ENCODE results near the gene FHL1. TPM values are rescaled to one million over a fixed set of nuclear protein-coding genes. Genes with fewer than 3 reads are reported as not detected.
A peak's percentile ranks its signal among the peaks of the same experiment; 100 is the strongest.

Gene FHL1
- total and polyA plus RNA-seq, 2 donors (not counting 3 experiments of a cell fraction or from before 2014, with no cell fraction given), result 50.6 to 59.4 TPM

GRCh38 chrX:136191171-136191570 lies 43.8 kb downstream of the FHL1 start:
- BruUV-seq (replicated peaks), result no TSS peak
- no peaks in the 10 kb centered on the region for H3K36me3 ChIP-seq (ENCODE audit: control insufficient read depth in 2 of 2, extremely low read depth in 1 of 2, insufficient read depth in 2 of 2, low read length in 2 of 2)
- H3K9ac ChIP-seq (replicated peaks; ENCODE audit: extremely low read depth, insufficient read depth, low read length), result no peak overlapping the region
- H2AFZ ChIP-seq (ENCODE audit: low read depth, low read length), result no peak overlapping the region
- no peaks in the 10 kb centered on the region for H3K79me2 ChIP-seq (ENCODE audit: control insufficient read depth, insufficient read depth, low read length)
- no peaks in the 10 kb centered on the region for H3K27me3 ChIP-seq (ENCODE audit: control insufficient read depth in 2 of 2, insufficient read depth in 2 of 2, low read length in 2 of 2)
- dilution Hi-C loops (cut with MboI; ENCODE audit: extremely low pct_ligation_motif_present, low sequenced_read_pairs) (no loop called here), intact Hi-C loops (cut with micrococcal nuclease) (no loop called here)
- no peaks in the 10 kb centered on the region for H3K9me3 ChIP-seq (replicated peaks; ENCODE audit: control insufficient read depth, insufficient read depth, low read length)
- H3K4me1 ChIP-seq (ENCODE audit: control insufficient read depth, extremely low read depth, insufficient read depth, low read length), result peaks cover 39% of the 10 kb centered on the region
- H3K4me3 ChIP-seq (replicated peaks in 1 of 3; ENCODE audit: insufficient read depth in 1 of 3, low read depth in 1 of 3, low read length in 3 of 3), result no peak overlapping the region
- H3K27ac ChIP-seq (ENCODE audit: insufficient read depth, low read depth, low read length), result no peak overlapping the region
- POLR2A ChIA-PET, result no interaction called here
- CTCF ChIA-PET, result interaction anchor here (0.8 to 1.9 kb wide), 6 partner anchors 9 to 163 kb away, joined by 3 to 15 read pairs (median 7); no protein-coding TSS in a partner anchor
- H3K4me2 ChIP-seq (ENCODE audit: insufficient read depth, low read length), result peak overlapping the region; percentile 46
- no peaks in the 10 kb centered on the region for H3K9me1 ChIP-seq (replicated peaks; ENCODE audit: control insufficient read depth, extremely low read depth, insufficient read depth, low read length)
- peak; percentile 65 for DNase-seq (ENCODE audit: low read depth, low spot score)
- H4K20me1 ChIP-seq (replicated peaks; ENCODE audit: control insufficient read depth, extremely low read depth, insufficient read depth, low read length), result no peaks in the 10 kb centered on the region
- TF ChIP-seq MYC (IDR thresholded peaks at IDR 0.05; ENCODE audit: low read depth, low read length) (no peak), GATA2 (IDR thresholded peaks at IDR 0.05; ENCODE audit: insufficient read depth, insufficient read length, low read depth, low read length) (peak; percentile 62), POLR2AphosphoS5 (IDR thresholded peaks at IDR 0.05; ENCODE audit: insufficient read depth, low read depth, low read length) (peak; percentile 58), CTCF (IDR thresholded peaks at IDR 0.05; ENCODE audit: extremely low read depth in 1 of 2, insufficient read depth in 1 of 2, low read depth in 1 of 2, low read length in 2 of 2) (no peak), EZH2 (IDR thresholded peaks at IDR 0.05; ENCODE audit: borderline replicate concordance, low read depth, low read length, severe bottlenecking) (no peak), MAX (IDR thresholded peaks at IDR 0.05; ENCODE audit: insufficient read depth, insufficient read length) (no peak)
- FAIRE-seq, result peak; percentile 78
